ENCODE data around the gene TMC1.

Gene TMC1

DNA sequence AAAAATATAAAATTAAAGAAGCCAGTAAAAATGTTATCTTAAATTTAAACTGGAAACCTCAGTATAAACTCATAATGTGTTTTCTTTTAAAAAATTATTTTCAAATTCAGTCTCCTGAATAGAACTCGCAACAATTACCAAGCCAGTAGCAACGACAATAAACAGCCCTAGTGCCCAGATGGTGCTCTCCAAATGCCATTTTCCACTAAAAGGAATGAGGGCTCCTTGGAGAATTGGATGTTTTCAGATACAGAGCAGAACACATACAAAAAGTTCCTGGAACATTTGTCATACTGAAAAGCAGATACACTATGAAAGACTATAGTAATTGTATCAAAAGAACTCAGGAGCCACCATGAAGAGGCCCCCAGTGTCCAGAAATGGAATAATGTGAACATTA is 97.4 kb downstream of the TMC1 start:
- H3K4me3 ChIP-seq (ENCODE audit: insufficient read depth in 1 of 2, low read depth in 1 of 2, low read length in 2 of 2): no peak overlapping the region
- H3K14ac ChIP-seq (ENCODE audit: low read length in 2 of 2): no peak overlapping the region
- H3K18ac ChIP-seq (ENCODE audit: low read depth in 1 of 2, low read length in 2 of 2): no peak overlapping the region
- WGBS: 83% methylated on average over 2 of the region's 2 CpGs
- no peak for DNase-seq
- no peak overlapping the region for H3K23ac ChIP-seq (ENCODE audit: low read length in 2 of 2)
- H2BK5ac ChIP-seq (ENCODE audit: low read depth, low read length, poor library complexity, severe bottlenecking): no peak overlapping the region
- no peak overlapping the region for H2AFZ ChIP-seq (ENCODE audit: low read depth, low read length)
- no peaks in the 10 kb centered on the region for H3K79me1 ChIP-seq (replicated peaks; ENCODE audit: low read length, poor library complexity, severe bottlenecking)
- H4K91ac ChIP-seq (ENCODE audit: low read length): no peak overlapping the region
- H3K4me2 ChIP-seq (ENCODE audit: low read length, poor library complexity, severe bottlenecking): no peak overlapping the region
- H2BK15ac ChIP-seq (ENCODE audit: low read depth, poor library complexity, severe bottlenecking): no peak overlapping the region
- H2BK120ac ChIP-seq (ENCODE audit: low read depth, low read length): no peak overlapping the region
- H2BK12ac ChIP-seq (ENCODE audit: low read length in 2 of 2): no peak overlapping the region
- no peak overlapping the region for H3K4ac ChIP-seq (ENCODE audit: low read depth in 1 of 2, low read length in 2 of 2)
- no peaks in the 10 kb centered on the region for H3K36me3 ChIP-seq (ENCODE audit: control insufficient read depth in 1 of 2, insufficient read depth in 2 of 2, low read depth in 1 of 2, low read length in 2 of 2)
- H3K9me3 ChIP-seq (ENCODE audit: control insufficient read depth, low read length): no peaks in the 10 kb centered on the region
- H4K8ac ChIP-seq (ENCODE audit: low read length): no peak overlapping the region
- H3K4me1 ChIP-seq (ENCODE audit: control insufficient read depth, insufficient read depth, low read depth, low read length): no peaks in the 10 kb centered on the region
- no peak overlapping the region for H3K9ac ChIP-seq (ENCODE audit: low read length)
- H2AK5ac ChIP-seq (ENCODE audit: low read length, severe bottlenecking): no peak overlapping the region
- H3K27me3 ChIP-seq (ENCODE audit: control insufficient read depth in 1 of 2, insufficient read depth in 1 of 2, low read length in 2 of 2): no peaks in the 10 kb centered on the region
- no peak overlapping the region for H3K27ac ChIP-seq (ENCODE audit: low read length, poor library complexity, severe bottlenecking)

GRCh38 chr9:72622186-72622585 is 100.8 kb downstream of the TMC1 start:
- WGBS: 79% methylated on average over 2 of the region's 2 CpGs
- H2BK15ac ChIP-seq (ENCODE audit: low read depth, poor library complexity, severe bottlenecking): no peak overlapping the region
- H3K18ac ChIP-seq (ENCODE audit: low read depth in 1 of 2, low read length in 2 of 2): no peak overlapping the region
- no peak overlapping the region for H2BK120ac ChIP-seq (ENCODE audit: low read depth, low read length)
- H3K4me1 ChIP-seq (ENCODE audit: control insufficient read depth, insufficient read depth, low read depth, low read length): no peaks in the 10 kb centered on the region
- H3K14ac ChIP-seq (ENCODE audit: low read length in 2 of 2): no peak overlapping the region
- H3K4me2 ChIP-seq (ENCODE audit: low read length, poor library complexity, severe bottlenecking): no peak overlapping the region
- H3K23ac ChIP-seq (ENCODE audit: low read length in 2 of 2): no peak overlapping the region
- no peak for DNase-seq
- no peak overlapping the region for H3K4me3 ChIP-seq (ENCODE audit: insufficient read depth in 1 of 2, low read depth in 1 of 2, low read length in 2 of 2)
- no peaks in the 10 kb centered on the region for H3K36me3 ChIP-seq (ENCODE audit: control insufficient read depth in 1 of 2, insufficient read depth in 2 of 2, low read depth in 1 of 2, low read length in 2 of 2)
- no peak overlapping the region for H2AK5ac ChIP-seq (ENCODE audit: low read length, severe bottlenecking)
- H2BK5ac ChIP-seq (ENCODE audit: low read depth, low read length, poor library complexity, severe bottlenecking): no peak overlapping the region
- no peak overlapping the region for H4K8ac ChIP-seq (ENCODE audit: low read length)
- H4K91ac ChIP-seq (ENCODE audit: low read length): no peak overlapping the region
- no peak overlapping the region for H3K9ac ChIP-seq (ENCODE audit: low read length)
- no peak overlapping the region for H2BK12ac ChIP-seq (ENCODE audit: low read length in 2 of 2)
- H3K4ac ChIP-seq (ENCODE audit: low read depth in 1 of 2, low read length in 2 of 2): no peak overlapping the region
- no peak overlapping the region for H2AFZ ChIP-seq (ENCODE audit: low read depth, low read length)
- no peak overlapping the region for H3K27ac ChIP-seq (ENCODE audit: low read length, poor library complexity, severe bottlenecking)
- no peaks in the 10 kb centered on the region for H3K27me3 ChIP-seq (ENCODE audit: control insufficient read depth in 1 of 2, insufficient read depth in 1 of 2, low read length in 2 of 2)
- no peaks in the 10 kb centered on the region for H3K9me3 ChIP-seq (ENCODE audit: control insufficient read depth, low read length)
- no peaks in the 10 kb centered on the region for H3K79me1 ChIP-seq (replicated peaks; ENCODE audit: low read length, poor library complexity, severe bottlenecking)

- WGBS: 74% methylated on average over 2 of the region's 2 CpGs
- Histone ChIP-seq H3K4ac (ENCODE audit: low read depth in 1 of 2, low read length in 2 of 2) (no peak overlapping the region), H3K14ac (ENCODE audit: low read length in 2 of 2) (no peak overlapping the region), H4K91ac (ENCODE audit: low read length) (no peak overlapping the region), H3K36me3 (ENCODE audit: control insufficient read depth in 1 of 2, insufficient read depth in 2 of 2, low read depth in 1 of 2, low read length in 2 of 2) (no peaks in the 10 kb centered on the region), H3K4me1 (ENCODE audit: control insufficient read depth, insufficient read depth, low read depth, low read length) (no peaks in the 10 kb centered on the region), H3K79me1 (replicated peaks; ENCODE audit: low read length, poor library complexity, severe bottlenecking) (no peaks in the 10 kb centered on the region), H3K27ac (ENCODE audit: low read length, poor library complexity, severe bottlenecking) (no peak overlapping the region), H3K9me3 (ENCODE audit: control insufficient read depth, low read length) (no peaks in the 10 kb centered on the region), H3K4me2 (ENCODE audit: low read length, poor library complexity, severe bottlenecking) (no peak overlapping the region), H2AK5ac (ENCODE audit: low read length, severe bottlenecking) (no peak overlapping the region), H2BK12ac (ENCODE audit: low read length in 2 of 2) (no peak overlapping the region), H3K9ac (ENCODE audit: low read length) (no peak overlapping the region), H3K18ac (ENCODE audit: low read depth in 1 of 2, low read length in 2 of 2) (no peak overlapping the region), H3K4me3 (ENCODE audit: insufficient read depth in 1 of 2, low read depth in 1 of 2, low read length in 2 of 2) (no peak overlapping the region), H2AFZ (ENCODE audit: low read depth, low read length) (no peak overlapping the region), H2BK120ac (ENCODE audit: low read depth, low read length) (no peak overlapping the region), H4K8ac (ENCODE audit: low read length) (no peak overlapping the region), H3K23ac (ENCODE audit: low read length in 2 of 2) (no peak overlapping the region), H2BK15ac (ENCODE audit: low read depth, poor library complexity, severe bottlenecking) (no peak overlapping the region), H2BK5ac (ENCODE audit: low read depth, low read length, poor library complexity, severe bottlenecking) (no peak overlapping the region), H3K27me3 (ENCODE audit: control insufficient read depth in 1 of 2, insufficient read depth in 1 of 2, low read length in 2 of 2) (no peaks in the 10 kb centered on the region)
- no peak for DNase-seq
Observed at GRCh38 chr9:72623156-72623555, 101.7 kb downstream of the TMC1 start.

DNA sequence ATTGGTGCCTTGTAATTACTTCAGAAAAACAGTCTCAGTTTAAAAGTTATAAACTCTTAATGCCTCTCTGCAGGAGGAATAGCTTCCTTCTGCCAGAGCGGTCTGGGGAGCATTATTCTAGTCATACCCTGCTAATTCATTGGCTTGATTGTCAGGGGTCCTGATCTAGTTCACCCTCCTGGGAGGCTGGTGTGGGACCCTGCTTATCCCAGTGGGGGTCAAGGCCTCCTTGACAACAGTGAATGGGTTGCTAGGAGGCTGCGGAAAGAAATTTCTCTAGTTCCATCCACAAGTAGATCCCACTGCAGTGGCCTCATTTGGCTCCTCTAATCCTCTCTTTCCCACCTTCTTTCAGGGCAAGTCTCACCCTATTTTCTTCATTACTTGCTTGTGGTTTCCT is 105.7 kb downstream of the TMC1 start:
- Histone ChIP-seq H2BK12ac (ENCODE audit: low read length in 2 of 2) (no peak overlapping the region), H3K36me3 (ENCODE audit: control insufficient read depth in 1 of 2, insufficient read depth in 2 of 2, low read depth in 1 of 2, low read length in 2 of 2) (no peaks in the 10 kb centered on the region), H3K4me2 (ENCODE audit: low read length, poor library complexity, severe bottlenecking) (no peak overlapping the region), H3K14ac (ENCODE audit: low read length in 2 of 2) (no peak overlapping the region), H2BK120ac (ENCODE audit: low read depth, low read length) (no peak overlapping the region), H3K27me3 (ENCODE audit: control insufficient read depth in 1 of 2, insufficient read depth in 1 of 2, low read length in 2 of 2) (no peaks in the 10 kb centered on the region), H4K91ac (ENCODE audit: low read length) (no peak overlapping the region), H3K4me1 (ENCODE audit: control insufficient read depth, insufficient read depth, low read depth, low read length) (no peaks in the 10 kb centered on the region), H3K23ac (ENCODE audit: low read length in 2 of 2) (no peak overlapping the region), H3K9me3 (ENCODE audit: control insufficient read depth, low read length) (peaks cover 10% of the 10 kb centered on the region), H3K4ac (ENCODE audit: low read depth in 1 of 2, low read length in 2 of 2) (no peak overlapping the region), H2BK5ac (ENCODE audit: low read depth, low read length, poor library complexity, severe bottlenecking) (no peak overlapping the region), H2BK15ac (ENCODE audit: low read depth, poor library complexity, severe bottlenecking) (no peak overlapping the region), H3K27ac (ENCODE audit: low read length, poor library complexity, severe bottlenecking) (no peak overlapping the region), H3K18ac (ENCODE audit: low read depth in 1 of 2, low read length in 2 of 2) (no peak overlapping the region), H3K4me3 (ENCODE audit: insufficient read depth in 1 of 2, low read depth in 1 of 2, low read length in 2 of 2) (no peak overlapping the region), H2AFZ (ENCODE audit: low read depth, low read length) (no peak overlapping the region), H4K8ac (ENCODE audit: low read length) (no peak overlapping the region), H2AK5ac (ENCODE audit: low read length, severe bottlenecking) (no peak overlapping the region), H3K9ac (ENCODE audit: low read length) (no peak overlapping the region), H3K79me1 (replicated peaks; ENCODE audit: low read length, poor library complexity, severe bottlenecking) (no peaks in the 10 kb centered on the region)
- no peak for DNase-seq
- 87% methylated on average over 2 of the region's 2 CpGs for WGBS

All from mesenchymal stem cell (in vitro differentiated cells and primary cell).